ENCODE measurements around the gene PRDM5. TPM values are rescaled to one million over a fixed set of nuclear protein-coding genes. Genes with fewer than 3 reads are reported as not detected.

The PRDM5 gene
- total and polyA plus RNA-seq, 10 of the 15 experiments (the other 5 are each of a cell fraction or from before 2014, with no cell fraction given) = 0.07 TPM; not detected in 9

DNA sequence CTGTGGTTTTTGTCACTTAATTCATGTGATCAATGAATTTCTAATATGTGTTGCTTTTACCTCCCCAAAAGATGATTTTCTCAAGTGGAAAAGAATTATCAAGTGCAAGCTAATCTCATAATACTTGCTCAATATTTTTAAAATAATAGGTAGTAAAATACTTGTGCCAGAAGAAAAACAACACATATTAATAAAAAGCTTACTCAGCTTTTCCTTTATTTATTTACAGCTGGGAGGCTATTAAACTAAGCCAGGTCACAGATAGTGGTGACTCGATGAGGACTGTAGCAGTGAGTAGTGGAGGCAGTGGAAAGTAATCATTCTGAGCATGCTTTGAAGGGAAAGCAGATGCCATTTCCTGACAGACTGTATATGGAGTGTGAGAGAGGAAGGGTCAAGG lies 96.1 kb downstream of the PRDM5 start:
- intact Hi-C loops (cut with micrococcal nuclease; ENCODE audit: unreplicated experiment) (no loop called here), in situ Hi-C loops (cut with MboI) (no loop called here)
- FAIRE-seq = no peak
- H4K20me1 ChIP-seq (ENCODE audit: control insufficient read depth, insufficient read depth) = no peaks in the 10 kb centered on the region
- ChIA-PET CTCF (no interaction called here), RAD21 (ENCODE audit: unreplicated experiment) (no interaction called here), POLR2A (no interaction called here), SMC1A (ENCODE audit: uncharacterized antibody, unreplicated experiment) (no interaction called here)
- no peak overlapping the region for H3K9ac ChIP-seq (ENCODE audit: control insufficient read depth, insufficient read depth, low read length)
- no peak overlapping the region for H3K4me3 ChIP-seq
- H3K36me3 ChIP-seq (ENCODE audit: control insufficient read depth in 2 of 2, insufficient read depth in 2 of 2, low read length in 1 of 2) = no peaks in the 10 kb centered on the region
- H3K79me2 ChIP-seq (ENCODE audit: control insufficient read depth, insufficient read depth, low read length) = no peaks in the 10 kb centered on the region
- no peak overlapping the region for H2AFZ ChIP-seq (ENCODE audit: control insufficient read depth, low read depth, low read length)
- ATAC-seq = no peak
- no peak overlapping the region for H3K27ac ChIP-seq (ENCODE audit: control insufficient read depth, insufficient read depth)
- DNase-seq (ENCODE audit: low read depth, low spot score) = no peak
- no peaks in the 10 kb centered on the region for H3K9me3 ChIP-seq (replicated peaks; ENCODE audit: control insufficient read depth, insufficient read depth, low read length)
- H3K4me1 ChIP-seq (ENCODE audit: control insufficient read depth, insufficient read depth, low read length) = no peaks in the 10 kb centered on the region
- no peak overlapping the region for H3K4me2 ChIP-seq (ENCODE audit: control insufficient read depth, insufficient read depth)
- no TSS peak for BruUV-seq (replicated peaks)
- H3K27me3 ChIP-seq (replicated peaks in 1 of 2; ENCODE audit: control insufficient read depth in 2 of 2, insufficient read depth in 2 of 2, low read length in 1 of 2) = peaks cover 0 to 2% of the 10 kb centered on the region in 2 experiments; a peak in 1 of 4 replicates
- WGBS (ENCODE audit: insufficient coverage, insufficient replicate concordance, low lambda C conversion rate, missing lambda C conversion rate) = 0% methylated on average over 1 of the region's 1 CpG
- no peak for TF ChIP-seq KDM1A (IDR thresholded peaks at IDR 0.05; ENCODE audit: borderline replicate concordance)
- no peak for TF ChIP-seq EP300 (IDR thresholded peaks at IDR 0.05; ENCODE audit: borderline replicate concordance in 1 of 2, control insufficient read depth in 1 of 2, low read depth in 2 of 2, low read length in 2 of 2)
- TF ChIP-seq IRF4 (IDR thresholded peaks at IDR 0.05; ENCODE audit: low read depth, low read length) = no peak
- no peak for TF ChIP-seq CBFB (IDR thresholded peaks at IDR 0.05; ENCODE audit: low read depth)
- TF ChIP-seq NR2F1 (conservative IDR thresholded peaks at IDR 0.05) = no peak
- TF ChIP-seq NRF1 (conservative IDR thresholded peaks at IDR 0.05; ENCODE audit: low read depth, low read length) = no peak
- no peak for TF ChIP-seq ATF3 (IDR thresholded peaks at IDR 0.05; ENCODE audit: borderline replicate concordance, extremely low read depth, low read depth, low read length)
- TF ChIP-seq BRCA1 (IDR thresholded peaks at IDR 0.05; ENCODE audit: low read depth, low read length) = no peak
- TF ChIP-seq MTA2 (IDR thresholded peaks at IDR 0.05; ENCODE audit: low read depth) = no peak
- TF ChIP-seq WRNIP1 (IDR thresholded peaks at IDR 0.05; ENCODE audit: borderline replicate concordance, low read depth, low read length) = no peak
- no peak for TF ChIP-seq NFXL1 (IDR thresholded peaks at IDR 0.05; ENCODE audit: borderline replicate concordance)
- no peak for TF ChIP-seq RAD21 (IDR thresholded peaks at IDR 0.05; ENCODE audit: insufficient read depth, low read depth, low read length)
- TF ChIP-seq, protein P1, sequence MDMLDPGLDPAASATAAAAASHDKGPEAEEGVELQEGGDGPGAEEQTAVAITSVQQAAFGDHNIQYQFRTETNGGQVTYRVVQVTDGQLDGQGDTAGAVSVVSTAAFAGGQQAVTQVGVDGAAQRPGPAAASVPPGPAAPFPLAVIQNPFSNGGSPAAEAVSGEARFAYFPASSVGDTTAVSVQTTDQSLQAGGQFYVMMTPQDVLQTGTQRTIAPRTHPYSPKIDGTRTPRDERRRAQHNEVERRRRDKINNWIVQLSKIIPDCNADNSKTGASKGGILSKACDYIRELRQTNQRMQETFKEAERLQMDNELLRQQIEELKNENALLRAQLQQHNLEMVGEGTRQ (IDR thresholded peaks at IDR 0.05; ENCODE audit: borderline replicate concordance, low read depth, low read length) = no peak
- TF ChIP-seq, protein P2, sequence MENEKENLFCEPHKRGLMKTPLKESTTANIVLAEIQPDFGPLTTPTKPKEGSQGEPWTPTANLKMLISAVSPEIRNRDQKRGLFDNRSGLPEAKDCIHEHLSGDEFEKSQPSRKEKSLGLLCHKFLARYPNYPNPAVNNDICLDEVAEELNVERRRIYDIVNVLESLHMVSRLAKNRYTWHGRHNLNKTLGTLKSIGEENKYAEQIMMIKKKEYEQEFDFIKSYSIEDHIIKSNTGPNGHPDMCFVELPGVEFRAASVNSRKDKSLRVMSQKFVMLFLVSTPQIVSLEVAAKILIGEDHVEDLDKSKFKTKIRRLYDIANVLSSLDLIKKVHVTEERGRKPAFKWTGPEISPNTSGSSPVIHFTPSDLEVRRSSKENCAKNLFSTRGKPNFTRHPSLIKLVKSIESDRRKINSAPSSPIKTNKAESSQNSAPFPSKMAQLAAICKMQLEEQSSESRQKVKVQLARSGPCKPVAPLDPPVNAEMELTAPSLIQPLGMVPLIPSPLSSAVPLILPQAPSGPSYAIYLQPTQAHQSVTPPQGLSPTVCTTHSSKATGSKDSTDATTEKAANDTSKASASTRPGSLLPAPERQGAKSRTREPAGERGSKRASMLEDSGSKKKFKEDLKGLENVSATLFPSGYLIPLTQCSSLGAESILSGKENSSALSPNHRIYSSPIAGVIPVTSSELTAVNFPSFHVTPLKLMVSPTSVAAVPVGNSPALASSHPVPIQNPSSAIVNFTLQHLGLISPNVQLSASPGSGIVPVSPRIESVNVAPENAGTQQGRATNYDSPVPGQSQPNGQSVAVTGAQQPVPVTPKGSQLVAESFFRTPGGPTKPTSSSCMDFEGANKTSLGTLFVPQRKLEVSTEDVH (IDR thresholded peaks at IDR 0.05; ENCODE audit: low read depth, partially characterized antibody) = no peak
- TF ChIP-seq, protein P3, sequence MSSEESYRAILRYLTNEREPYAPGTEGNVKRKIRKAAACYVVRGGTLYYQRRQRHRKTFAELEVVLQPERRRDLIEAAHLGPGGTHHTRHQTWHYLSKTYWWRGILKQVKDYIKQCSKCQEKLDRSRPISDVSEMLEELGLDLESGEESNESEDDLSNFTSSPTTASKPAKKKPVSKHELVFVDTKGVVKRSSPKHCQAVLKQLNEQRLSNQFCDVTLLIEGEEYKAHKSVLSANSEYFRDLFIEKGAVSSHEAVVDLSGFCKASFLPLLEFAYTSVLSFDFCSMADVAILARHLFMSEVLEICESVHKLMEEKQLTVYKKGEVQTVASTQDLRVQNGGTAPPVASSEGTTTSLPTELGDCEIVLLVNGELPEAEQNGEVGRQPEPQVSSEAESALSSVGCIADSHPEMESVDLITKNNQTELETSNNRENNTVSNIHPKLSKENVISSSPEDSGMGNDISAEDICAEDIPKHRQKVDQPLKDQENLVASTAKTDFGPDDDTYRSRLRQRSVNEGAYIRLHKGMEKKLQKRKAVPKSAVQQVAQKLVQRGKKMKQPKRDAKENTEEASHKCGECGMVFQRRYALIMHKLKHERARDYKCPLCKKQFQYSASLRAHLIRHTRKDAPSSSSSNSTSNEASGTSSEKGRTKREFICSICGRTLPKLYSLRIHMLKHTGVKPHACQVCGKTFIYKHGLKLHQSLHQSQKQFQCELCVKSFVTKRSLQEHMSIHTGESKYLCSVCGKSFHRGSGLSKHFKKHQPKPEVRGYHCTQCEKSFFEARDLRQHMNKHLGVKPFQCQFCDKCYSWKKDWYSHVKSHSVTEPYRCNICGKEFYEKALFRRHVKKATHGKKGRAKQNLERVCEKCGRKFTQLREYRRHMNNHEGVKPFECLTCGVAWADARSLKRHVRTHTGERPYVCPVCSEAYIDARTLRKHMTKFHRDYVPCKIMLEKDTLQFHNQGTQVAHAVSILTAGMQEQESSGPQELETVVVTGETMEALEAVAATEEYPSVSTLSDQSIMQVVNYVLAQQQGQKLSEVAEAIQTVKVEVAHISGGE (CRISPR knock-in tag; IDR thresholded peaks at IDR 0.05) = no peak
- no peak for TF ChIP-seq SMAD1 (IDR thresholded peaks at IDR 0.05; ENCODE audit: low read depth, partially characterized antibody)
- no peak for TF ChIP-seq MTA3 (IDR thresholded peaks at IDR 0.05; ENCODE audit: borderline replicate concordance, low read length)
- no peak for TF ChIP-seq NFIC (IDR thresholded peaks at IDR 0.05; ENCODE audit: low read depth, low read length)
- no peak for TF ChIP-seq HCFC1 (IDR thresholded peaks at IDR 0.05; ENCODE audit: low read length)
